SU-DHL-6 (cell line): ENCODE results near the gene BUD13.

Experiments used
- H2AFZ ChIP-seq: fragments of 200-600 bp; sonication (generic); 2 replicates; pipeline ENCODE4 v1.6.1; 2014; ENCODE audit warnings: low read depth, mild to moderate bottlenecking, moderate library complexity, mixed read lengths, antibody characterized with exemption, low read length; ENCODE audit not compliant: severe bottlenecking
- H3F3A ChIP-seq: fragments of 200-600 bp; shearing (Covaris generic); 2 replicates; pipeline ENCODE4 v1.6.0; 2016; ENCODE audit warnings: antibody characterized with exemption, mild to moderate bottlenecking; ENCODE audit not compliant: insufficient read depth
- H3K27ac ChIP-seq: fragments of 200-600 bp; sonication (generic); 2 replicates; pipeline ENCODE4 v1.5.1; 2016; ENCODE audit warnings: low read depth, mild to moderate bottlenecking, low read length, moderate library complexity, mixed read lengths
- H3K27me3 ChIP-seq: fragments of 200-600 bp; sonication (generic), shearing (Covaris generic); 2 replicates; pipeline ENCODE4 v1.6.0; 2014; ENCODE audit warnings: mild to moderate bottlenecking, low read length
- H3K36me3 ChIP-seq: fragments of 200-600 bp; sonication (generic); 2 replicates; pipeline ENCODE4 v1.6.1; 2014; ENCODE audit warnings: mild to moderate bottlenecking, low read length, mixed read lengths
- H3K4me2 ChIP-seq: fragments of 300-600, 200-600 bp; shearing (Covaris generic), sonication (generic); 2 replicates; pipeline ENCODE4 v1.6.0; 2014; ENCODE audit warnings: low read length, low read depth, mild to moderate bottlenecking; ENCODE audit not compliant: poor library complexity, severe bottlenecking
- H3K4me3 ChIP-seq: fragments of 200-600 bp; sonication (generic); 2 replicates; pipeline ENCODE4 v1.5.1; 2014; ENCODE audit warnings: antibody characterized with exemption, low read length, mild to moderate bottlenecking, mixed read lengths; ENCODE audit not compliant: insufficient read depth, poor library complexity, severe bottlenecking
- H3K79me2 ChIP-seq: fragments of 200-600 bp; sonication (generic); 2 replicates; pipeline ENCODE4 v1.6.1; 2014; ENCODE audit warnings: mild to moderate bottlenecking, low read length, moderate library complexity; ENCODE audit not compliant: insufficient read depth
- H3K9ac ChIP-seq: fragments of 200-600 bp; sonication (generic); 2 replicates; pipeline ENCODE4 v1.7.0; 2014; ENCODE audit warnings: mild to moderate bottlenecking, low read length
- H3K9me2 ChIP-seq: fragments of 200-600 bp; sonication (generic); replicated peaks from 2 replicates; pipeline ENCODE4 v1.6.1; 2014; ENCODE audit warnings: low read length; ENCODE audit not compliant: insufficient read depth
- H3K9me3 ChIP-seq: fragments of 200-600 bp; sonication (generic); 2 replicates; pipeline ENCODE4 v1.6.1; 2014; ENCODE audit warnings: low read length, mixed read lengths; ENCODE audit not compliant: insufficient read depth
- H4K20me1 ChIP-seq: fragments of 200-600 bp; sonication (generic); 2 replicates; pipeline ENCODE4 v1.6.1; 2014; ENCODE audit warnings: low read depth, mild to moderate bottlenecking, antibody characterized with exemption, low read length, moderate library complexity, mixed read lengths
- EZH2phosphoT487 ChIP-seq: fragments of 200-600 bp; sonication (generic), shearing (Covaris generic); conservative IDR thresholded peaks from 2 replicates; pipeline ENCODE4 v1.6.1; 2018; ENCODE audit warnings: mild to moderate bottlenecking, antibody characterized with exemption, low read length, moderate library complexity, mixed read lengths
- TF ChIP-seq, protein P1 (sequence below): fragments of 200-600 bp; sonication (generic); IDR thresholded peaks from one replicate; pipeline ENCODE4 v1.5.1; 2017; ENCODE audit warnings: antibody characterized with exemption, mild to moderate bottlenecking, low read length, moderate library complexity; ENCODE audit not compliant: insufficient read depth, poor library complexity, severe bottlenecking

The BUD13 gene

DNA sequence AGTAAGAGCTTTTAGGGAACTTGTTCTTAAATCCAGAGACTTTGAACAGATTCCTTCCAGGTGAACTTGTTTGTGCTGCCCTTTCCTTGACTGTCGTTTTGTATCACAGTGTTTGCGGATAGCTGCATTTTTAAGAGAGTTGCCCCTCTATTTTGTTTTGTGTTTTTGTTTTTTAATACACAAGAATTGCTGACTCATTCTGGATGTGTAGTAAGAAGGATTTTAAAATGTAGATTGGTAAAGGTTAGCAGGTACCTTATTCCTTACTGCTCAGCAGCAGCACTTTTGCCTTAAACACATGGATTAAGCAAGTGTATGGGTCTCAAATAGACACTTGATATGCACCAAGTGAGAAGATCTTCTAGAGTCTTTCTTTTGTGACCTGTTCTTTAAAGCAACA is 27.8 kb upstream of the BUD13 start:
- Histone ChIP-seq H3K9me2 (no peaks in the 10 kb centered on the region), H2AFZ (no peak overlapping the region)
- TF ChIP-seq EZH2phosphoT487 = no peak
- TF ChIP-seq, protein P1, sequence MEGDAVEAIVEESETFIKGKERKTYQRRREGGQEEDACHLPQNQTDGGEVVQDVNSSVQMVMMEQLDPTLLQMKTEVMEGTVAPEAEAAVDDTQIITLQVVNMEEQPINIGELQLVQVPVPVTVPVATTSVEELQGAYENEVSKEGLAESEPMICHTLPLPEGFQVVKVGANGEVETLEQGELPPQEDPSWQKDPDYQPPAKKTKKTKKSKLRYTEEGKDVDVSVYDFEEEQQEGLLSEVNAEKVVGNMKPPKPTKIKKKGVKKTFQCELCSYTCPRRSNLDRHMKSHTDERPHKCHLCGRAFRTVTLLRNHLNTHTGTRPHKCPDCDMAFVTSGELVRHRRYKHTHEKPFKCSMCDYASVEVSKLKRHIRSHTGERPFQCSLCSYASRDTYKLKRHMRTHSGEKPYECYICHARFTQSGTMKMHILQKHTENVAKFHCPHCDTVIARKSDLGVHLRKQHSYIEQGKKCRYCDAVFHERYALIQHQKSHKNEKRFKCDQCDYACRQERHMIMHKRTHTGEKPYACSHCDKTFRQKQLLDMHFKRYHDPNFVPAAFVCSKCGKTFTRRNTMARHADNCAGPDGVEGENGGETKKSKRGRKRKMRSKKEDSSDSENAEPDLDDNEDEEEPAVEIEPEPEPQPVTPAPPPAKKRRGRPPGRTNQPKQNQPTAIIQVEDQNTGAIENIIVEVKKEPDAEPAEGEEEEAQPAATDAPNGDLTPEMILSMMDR = no peak

DNA sequence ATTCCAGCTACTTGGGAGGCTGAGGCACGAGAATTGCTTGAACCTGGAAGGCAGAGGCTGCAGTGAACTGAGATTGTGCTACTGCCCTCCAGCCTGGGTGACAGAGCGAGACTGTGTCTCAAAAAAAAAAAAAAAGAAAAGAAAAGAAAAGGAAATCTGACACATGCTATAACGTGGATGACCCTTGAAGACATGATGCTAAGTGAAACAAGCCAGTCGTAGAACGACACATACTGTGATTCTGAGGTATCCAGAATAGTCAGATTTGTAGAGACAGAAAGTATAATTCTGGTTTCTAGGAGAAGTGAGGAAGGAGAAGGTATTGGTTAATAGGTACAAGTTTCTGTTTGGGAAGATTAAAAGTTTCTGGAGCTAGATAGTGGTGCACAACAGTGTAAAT is 25.6 kb upstream of the BUD13 start:
- Histone ChIP-seq H3K27ac (no peak overlapping the region), H3K9me2 (no peaks in the 10 kb centered on the region), H3K4me2 (no peak overlapping the region), H3K9ac (no peak overlapping the region), H3K9me3 (no peaks in the 10 kb centered on the region), H2AFZ (no peak overlapping the region), H3K79me2 (no peaks in the 10 kb centered on the region), H3K36me3 (no peaks in the 10 kb centered on the region), H4K20me1 (no peaks in the 10 kb centered on the region), H3K27me3 (no peaks in the 10 kb centered on the region), H3K4me3 (no peak overlapping the region), H3F3A (no peaks in the 10 kb centered on the region)
- TF ChIP-seq, protein P1 = no peak
- TF ChIP-seq EZH2phosphoT487 = no peak

More for the DNA sequence above, 27.8 kb upstream of the BUD13 start:
- H3K27me3 ChIP-seq = no peaks in the 10 kb centered on the region
- no peak overlapping the region for H3K4me2 ChIP-seq
- no peaks in the 10 kb centered on the region for H3K9me3 ChIP-seq
- no peaks in the 10 kb centered on the region for H3K36me3 ChIP-seq
- no peaks in the 10 kb centered on the region for H3K79me2 ChIP-seq
- H3K4me3 ChIP-seq = no peak overlapping the region
- H3F3A ChIP-seq = no peaks in the 10 kb centered on the region
- no peak overlapping the region for H3K9ac ChIP-seq
- H4K20me1 ChIP-seq = no peaks in the 10 kb centered on the region
- no peak overlapping the region for H3K27ac ChIP-seq

DNA sequence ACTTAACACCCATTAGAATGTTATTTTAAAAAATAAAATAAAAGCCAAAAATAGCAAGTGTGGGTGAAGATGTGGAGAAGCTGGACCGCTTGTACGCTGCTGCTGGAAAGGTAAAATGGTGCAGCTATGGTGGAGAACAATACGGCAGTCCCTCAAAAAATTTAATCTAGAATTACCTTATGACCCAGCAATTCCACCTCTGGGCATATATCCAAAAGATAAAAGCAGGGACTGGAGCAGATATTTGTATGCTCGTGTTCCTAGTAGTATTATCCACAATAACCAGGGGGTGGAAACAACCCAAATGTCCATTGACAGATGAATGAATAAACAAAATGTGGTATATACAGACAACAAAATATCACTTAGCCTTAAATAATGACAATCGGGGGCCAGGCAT is 25.0 kb upstream of the BUD13 start:
- no peaks in the 10 kb centered on the region for H3K79me2 ChIP-seq
- H3F3A ChIP-seq = no peaks in the 10 kb centered on the region
- no peak overlapping the region for H2AFZ ChIP-seq
- no peaks in the 10 kb centered on the region for H3K9me2 ChIP-seq
- H4K20me1 ChIP-seq = no peaks in the 10 kb centered on the region
- no peaks in the 10 kb centered on the region for H3K36me3 ChIP-seq
- H3K27ac ChIP-seq = no peak overlapping the region
- H3K27me3 ChIP-seq = no peaks in the 10 kb centered on the region
- no peak overlapping the region for H3K4me3 ChIP-seq
- TF ChIP-seq, protein P1 = no peak
- no peak for TF ChIP-seq EZH2phosphoT487
- no peak overlapping the region for H3K4me2 ChIP-seq
- no peak overlapping the region for H3K9ac ChIP-seq
- no peaks in the 10 kb centered on the region for H3K9me3 ChIP-seq
